ENCODE measurements around the gene AVPR1B. TPM values are rescaled to one million over a fixed set of nuclear protein-coding genes. Genes with fewer than 3 reads are reported as not detected.

Gene AVPR1B
- total and polyA plus RNA-seq, 2 of the 13 experiments (the other 11 are each of a cell fraction or from before 2014, with no cell fraction given) = 0.05 TPM; not detected in 1

DNA sequence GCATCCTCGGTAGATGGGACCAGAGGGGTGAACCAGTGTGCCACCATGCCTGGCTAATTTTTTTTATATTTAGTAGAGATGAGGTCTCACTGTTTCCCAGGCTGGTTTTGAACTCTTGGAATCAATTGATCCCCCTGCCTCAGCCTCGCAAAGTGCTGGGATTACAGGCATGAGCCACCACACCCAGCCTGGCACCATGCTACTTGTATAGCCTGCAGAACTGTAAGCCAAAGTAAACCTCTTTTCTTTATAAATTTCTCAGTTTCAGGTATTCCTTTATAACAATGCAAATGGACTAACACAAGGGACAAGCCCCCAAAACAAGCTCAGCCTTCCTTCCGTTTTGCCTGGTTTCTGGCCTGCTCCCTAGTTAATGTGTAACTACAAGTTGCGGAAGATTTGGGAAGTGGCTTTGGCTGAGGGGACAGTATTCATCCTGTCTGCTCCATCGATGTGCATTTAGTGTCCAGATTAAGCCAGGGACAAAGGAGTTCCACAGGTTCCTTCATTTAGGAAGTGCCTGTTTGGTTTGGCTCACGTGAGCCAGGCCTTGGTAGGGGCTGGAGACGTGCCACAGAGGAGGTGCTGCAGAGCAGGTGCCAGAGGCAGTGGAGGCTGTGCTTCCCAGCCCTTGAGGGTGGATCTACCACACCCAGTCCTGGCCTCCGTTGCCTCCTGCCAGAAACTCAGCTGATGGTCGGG lies 4.4 kb downstream of the AVPR1B start (continued):
- TF ChIP-seq, protein P1, sequence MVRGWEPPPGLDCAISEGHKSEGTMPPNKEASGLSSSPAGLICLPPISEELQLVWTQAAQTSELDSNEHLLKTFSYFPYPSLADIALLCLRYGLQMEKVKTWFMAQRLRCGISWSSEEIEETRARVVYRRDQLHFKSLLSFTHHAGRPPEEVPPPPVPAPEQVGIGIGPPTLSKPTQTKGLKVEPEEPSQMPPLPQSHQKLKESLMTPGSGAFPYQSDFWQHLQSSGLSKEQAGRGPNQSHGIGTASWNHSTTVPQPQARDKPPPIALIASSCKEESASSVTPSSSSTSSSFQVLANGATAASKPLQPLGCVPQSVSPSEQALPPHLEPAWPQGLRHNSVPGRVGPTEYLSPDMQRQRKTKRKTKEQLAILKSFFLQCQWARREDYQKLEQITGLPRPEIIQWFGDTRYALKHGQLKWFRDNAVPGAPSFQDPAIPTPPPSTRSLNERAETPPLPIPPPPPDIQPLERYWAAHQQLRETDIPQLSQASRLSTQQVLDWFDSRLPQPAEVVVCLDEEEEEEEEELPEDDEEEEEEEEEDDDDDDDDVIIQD (CRISPR knock-in tag; IDR thresholded peaks at IDR 0.05; ENCODE audit: low read depth) = 0 out of 2 replicates have a peak, but pooled peaks have one; percentile 24
- TF ChIP-seq, protein P2, sequence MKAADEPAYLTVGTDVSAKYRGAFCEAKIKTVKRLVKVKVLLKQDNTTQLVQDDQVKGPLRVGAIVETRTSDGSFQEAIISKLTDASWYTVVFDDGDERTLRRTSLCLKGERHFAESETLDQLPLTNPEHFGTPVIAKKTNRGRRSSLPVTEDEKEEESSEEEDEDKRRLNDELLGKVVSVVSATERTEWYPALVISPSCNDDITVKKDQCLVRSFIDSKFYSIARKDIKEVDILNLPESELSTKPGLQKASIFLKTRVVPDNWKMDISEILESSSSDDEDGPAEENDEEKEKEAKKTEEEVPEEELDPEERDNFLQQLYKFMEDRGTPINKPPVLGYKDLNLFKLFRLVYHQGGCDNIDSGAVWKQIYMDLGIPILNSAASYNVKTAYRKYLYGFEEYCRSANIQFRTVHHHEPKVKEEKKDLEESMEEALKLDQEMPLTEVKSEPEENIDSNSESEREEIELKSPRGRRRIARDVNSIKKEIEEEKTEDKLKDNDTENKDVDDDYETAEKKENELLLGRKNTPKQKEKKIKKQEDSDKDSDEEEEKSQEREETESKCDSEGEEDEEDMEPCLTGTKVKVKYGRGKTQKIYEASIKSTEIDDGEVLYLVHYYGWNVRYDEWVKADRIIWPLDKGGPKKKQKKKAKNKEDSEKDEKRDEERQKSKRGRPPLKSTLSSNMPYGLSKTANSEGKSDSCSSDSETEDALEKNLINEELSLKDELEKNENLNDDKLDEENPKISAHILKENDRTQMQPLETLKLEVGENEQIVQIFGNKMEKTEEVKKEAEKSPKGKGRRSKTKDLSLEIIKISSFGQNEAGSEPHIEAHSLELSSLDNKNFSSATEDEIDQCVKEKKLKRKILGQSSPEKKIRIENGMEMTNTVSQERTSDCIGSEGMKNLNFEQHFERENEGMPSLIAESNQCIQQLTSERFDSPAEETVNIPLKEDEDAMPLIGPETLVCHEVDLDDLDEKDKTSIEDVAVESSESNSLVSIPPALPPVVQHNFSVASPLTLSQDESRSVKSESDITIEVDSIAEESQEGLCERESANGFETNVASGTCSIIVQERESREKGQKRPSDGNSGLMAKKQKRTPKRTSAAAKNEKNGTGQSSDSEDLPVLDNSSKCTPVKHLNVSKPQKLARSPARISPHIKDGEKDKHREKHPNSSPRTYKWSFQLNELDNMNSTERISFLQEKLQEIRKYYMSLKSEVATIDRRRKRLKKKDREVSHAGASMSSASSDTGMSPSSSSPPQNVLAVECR (CRISPR knock-in tag; IDR thresholded peaks at IDR 0.05; ENCODE audit: borderline replicate concordance) = peak; percentile 36; the same call in 1 of the 2 replicates
- TF ChIP-seq ZNF317 (CRISPR knock-in tag; IDR thresholded peaks at IDR 0.05) = no peak
- no peak for TF ChIP-seq ZNF713 (CRISPR knock-in tag; IDR thresholded peaks at IDR 0.05)
- TF ChIP-seq, protein P3, sequence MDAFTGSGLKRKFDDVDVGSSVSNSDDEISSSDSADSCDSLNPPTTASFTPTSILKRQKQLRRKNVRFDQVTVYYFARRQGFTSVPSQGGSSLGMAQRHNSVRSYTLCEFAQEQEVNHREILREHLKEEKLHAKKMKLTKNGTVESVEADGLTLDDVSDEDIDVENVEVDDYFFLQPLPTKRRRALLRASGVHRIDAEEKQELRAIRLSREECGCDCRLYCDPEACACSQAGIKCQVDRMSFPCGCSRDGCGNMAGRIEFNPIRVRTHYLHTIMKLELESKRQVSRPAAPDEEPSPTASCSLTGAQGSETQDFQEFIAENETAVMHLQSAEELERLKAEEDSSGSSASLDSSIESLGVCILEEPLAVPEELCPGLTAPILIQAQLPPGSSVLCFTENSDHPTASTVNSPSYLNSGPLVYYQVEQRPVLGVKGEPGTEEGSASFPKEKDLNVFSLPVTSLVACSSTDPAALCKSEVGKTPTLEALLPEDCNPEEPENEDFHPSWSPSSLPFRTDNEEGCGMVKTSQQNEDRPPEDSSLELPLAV (CRISPR knock-in tag; conservative IDR thresholded peaks at IDR 0.05; ENCODE audit: low read depth) = no peak
- TF ChIP-seq DNMT3B (CRISPR knock-in tag; conservative IDR thresholded peaks at IDR 0.05) = no peak
- TF ChIP-seq SIX1 (CRISPR knock-in tag; IDR thresholded peaks at IDR 0.05; ENCODE audit: borderline replicate concordance) = no peak
- no peak for TF ChIP-seq ZNF883 (CRISPR knock-in tag; IDR thresholded peaks at IDR 0.05; ENCODE audit: not compliant biosample characterization)
